Measurements from ENCODE around the gene CAPN11. TPM values are rescaled to one million over a fixed set of nuclear protein-coding genes. Genes with fewer than 3 reads are reported as not detected.

Gene CAPN11
- polyA plus RNA-seq, 1 donor from 2014 or later = not detected

DNA sequence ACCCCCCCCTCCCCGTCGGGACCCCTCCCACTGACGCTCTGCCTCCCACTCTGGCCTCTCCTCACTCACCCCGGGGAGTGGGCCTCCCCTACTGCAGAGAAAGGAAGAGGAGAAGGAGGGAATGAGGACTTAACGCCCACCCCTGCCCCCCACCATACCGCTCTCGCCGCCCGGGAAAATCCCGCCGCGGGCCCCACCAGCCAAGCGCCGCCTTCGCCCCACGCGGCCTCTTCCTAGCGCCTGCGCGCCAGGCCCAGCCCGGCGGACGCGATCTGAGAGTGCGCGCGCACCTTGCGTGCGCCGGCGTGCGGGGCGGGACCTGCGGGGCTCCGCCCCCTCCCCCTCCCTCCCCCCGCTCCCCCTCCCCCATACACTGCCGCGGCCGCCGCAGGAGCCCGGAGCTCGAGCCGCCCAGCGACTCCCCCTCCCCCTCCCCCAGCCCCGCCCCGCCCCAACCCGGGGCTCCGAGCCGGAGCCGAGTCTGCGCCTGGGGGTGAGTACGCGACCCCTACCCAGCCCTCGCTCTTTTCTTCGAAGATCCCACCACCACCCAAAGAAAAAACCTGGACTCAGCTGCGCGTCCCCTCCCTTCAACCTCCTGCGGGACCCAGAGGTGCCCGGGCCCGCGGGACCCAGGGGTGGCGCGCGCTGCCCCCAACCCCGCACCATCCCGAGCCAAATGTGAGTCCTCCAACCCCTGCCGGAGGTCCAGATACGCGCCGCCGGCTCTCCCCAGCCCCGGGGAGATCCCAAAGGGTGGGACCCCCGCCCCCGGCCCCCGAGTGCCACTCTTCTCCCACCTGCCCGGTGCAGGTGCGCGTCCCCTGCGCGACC is 31.2 kb upstream of the CAPN11 start, which contains the start of the genes MRPL14 and TMEM63B:
TSS of gene MRPL14 (minus strand) at position 267 of the 834 bp plus-strand sequence. CDS start 10,841 bp downstream, outside the sequence.
TSS of gene TMEM63B (plus strand) at position 369 of the 834 bp plus-strand sequence. CDS start 7,031 bp downstream, outside the sequence.
- H4K20me1 ChIP-seq (ENCODE audit: insufficient read depth) = no peaks in the 10 kb centered on the region
- peak within 1 kb of the TSS; percentile 80 for H3K4me2 ChIP-seq (ENCODE audit: low read length)
- H3F3A ChIP-seq (ENCODE audit: insufficient read depth, low read length, poor library complexity, severe bottlenecking) = no peaks in the 10 kb centered on the region
- TF ChIP-seq TAF1 (IDR thresholded peaks at IDR 0.05; ENCODE audit: low read depth) (no peak), EP300 (conservative IDR thresholded peaks at IDR 0.05; ENCODE audit: poor library complexity, severe bottlenecking) (no peak), MXI1 (conservative IDR thresholded peaks at IDR 0.05; ENCODE audit: poor library complexity, severe bottlenecking) (peak; percentile 3), POLR2AphosphoS5 (IDR thresholded peaks at IDR 0.05) (peak; percentile 77)
- H3K9me2 ChIP-seq (ENCODE audit: insufficient read depth, low read length) = no peaks in the 10 kb centered on the region
- H3K9me3 ChIP-seq (ENCODE audit: low read length) = no peaks in the 10 kb centered on the region
- peak within 1 kb of the TSS; percentile 98 for H3K4me3 ChIP-seq (ENCODE audit: low read length)
- H3K36me3 ChIP-seq (ENCODE audit: insufficient read depth, low read length) = no peaks in the 10 kb centered on the region
- H2AFZ ChIP-seq (ENCODE audit: low read depth, low read length) = peak within 1 kb of the TSS; percentile 98
- peak within 1 kb of the TSS; percentile 36 for H3K27ac ChIP-seq (ENCODE audit: low read length)
- H3K27me3 ChIP-seq (ENCODE audit: insufficient read depth, low read depth, low read length) = no peaks in the 10 kb centered on the region
- H3K9ac ChIP-seq (ENCODE audit: low read length) = peak within 1 kb of the TSS; percentile 79
- peaks cover 61% of the 10 kb centered on the region for H3K79me2 ChIP-seq (replicated peaks; ENCODE audit: insufficient read depth, low read length)

GRCh38 chr6:44128020-44128917 is 30.4 kb upstream of the CAPN11 start:
- Histone ChIP-seq H3K9me3 (ENCODE audit: low read length) (no peaks in the 10 kb centered on the region), H3K4me2 (ENCODE audit: low read length) (peak overlapping the region; percentile 80), H3K79me2 (replicated peaks; ENCODE audit: insufficient read depth, low read length) (peaks cover 53% of the 10 kb centered on the region), H3K4me3 (ENCODE audit: low read length) (peak overlapping the region; percentile 98), H3K36me3 (ENCODE audit: insufficient read depth, low read length) (no peaks in the 10 kb centered on the region), H4K20me1 (ENCODE audit: insufficient read depth) (no peaks in the 10 kb centered on the region), H3K9ac (ENCODE audit: low read length) (peak overlapping the region; percentile 79), H3K27ac (ENCODE audit: low read length) (peak overlapping the region; percentile 20), H2AFZ (ENCODE audit: low read depth, low read length) (peak overlapping the region; percentile 98), H3F3A (ENCODE audit: insufficient read depth, low read length, poor library complexity, severe bottlenecking) (no peaks in the 10 kb centered on the region), H3K27me3 (ENCODE audit: insufficient read depth, low read depth, low read length) (no peaks in the 10 kb centered on the region), H3K9me2 (ENCODE audit: insufficient read depth, low read length) (no peaks in the 10 kb centered on the region)
- TF ChIP-seq TAF1 (IDR thresholded peaks at IDR 0.05; ENCODE audit: low read depth) (no peak), RAD21 (conservative IDR thresholded peaks at IDR 0.05) (peak; percentile 10), POLR2AphosphoS5 (IDR thresholded peaks at IDR 0.05) (no peak), MXI1 (conservative IDR thresholded peaks at IDR 0.05; ENCODE audit: poor library complexity, severe bottlenecking) (peak; percentile 52), EP300 (conservative IDR thresholded peaks at IDR 0.05; ENCODE audit: poor library complexity, severe bottlenecking) (no peak), CTCF (IDR thresholded peaks at IDR 0.05; ENCODE audit: poor library complexity, severe bottlenecking) (peak; percentile 25), EZH2 (IDR thresholded peaks at IDR 0.05; ENCODE audit: borderline replicate concordance, insufficient read depth, low read length, poor library complexity, severe bottlenecking) (no peak), REST (IDR thresholded peaks at IDR 0.05; ENCODE audit: borderline replicate concordance) (no peak), SMC3 (conservative IDR thresholded peaks at IDR 0.05; ENCODE audit: poor library complexity) (no peak)

Data from neural cell (in vitro differentiated cells).